DOHH2 (cell line): ENCODE measurements around the gene CCDC85C.

Experiments
- H3F3A ChIP-seq: fragments of 200-600 bp; sonication (generic), shearing (Covaris generic); 2 replicates; pipeline ENCODE4 v1.6.0; 2016; ENCODE audit warnings: antibody characterized with exemption, mild to moderate bottlenecking; ENCODE audit not compliant: control insufficient read depth, insufficient read depth
- H3K27ac ChIP-seq: fragments of 200-600 bp; sonication (generic); 2 replicates; pipeline ENCODE4 v1.5.1; 2014; ENCODE audit warnings: low read depth, mild to moderate bottlenecking, low read length, moderate library complexity
- H3K27me3 ChIP-seq: fragments of 200-600 bp; sonication (generic); 2 replicates; pipeline ENCODE4 v1.6.1; 2014; ENCODE audit warnings: mild to moderate bottlenecking, low read length, mixed read lengths; ENCODE audit not compliant: control insufficient read depth
- H3K36me3 ChIP-seq: fragments of 200-600 bp; sonication (generic); 2 replicates; pipeline ENCODE4 v1.6.1; 2014; ENCODE audit warnings: mild to moderate bottlenecking, low read length, moderate library complexity, mixed read lengths; ENCODE audit not compliant: control insufficient read depth
- H3K4me1 ChIP-seq: fragments of 200-600 bp; sonication (generic); 2 replicates; pipeline ENCODE4 v1.6.1; 2014; ENCODE audit warnings: mild to moderate bottlenecking, low read length, mixed read lengths; ENCODE audit not compliant: control insufficient read depth
- H3K4me2 ChIP-seq: fragments of 200-600 bp; sonication (generic); 2 replicates; pipeline ENCODE4 v1.6.0; 2014; ENCODE audit warnings: mild to moderate bottlenecking, low read length, moderate library complexity
- H3K4me3 ChIP-seq: fragments of 200-600 bp; sonication (generic); 2 replicates; pipeline ENCODE4 v1.5.1; 2014; ENCODE audit warnings: mild to moderate bottlenecking, low read length, mixed read lengths
- H3K79me2 ChIP-seq: fragments of 200-600 bp; sonication (generic); 2 replicates; pipeline ENCODE4 v1.6.1; 2014; ENCODE audit warnings: mild to moderate bottlenecking, low read length, mixed read lengths; ENCODE audit not compliant: control insufficient read depth
- H3K9me2 ChIP-seq: fragments of 200-600 bp; sonication (generic); replicated peaks from 2 replicates; pipeline ENCODE4 v1.6.1; 2014; ENCODE audit warnings: mild to moderate bottlenecking, low read length, mixed read lengths; ENCODE audit not compliant: control insufficient read depth
- H3K9me3 ChIP-seq: fragments of 200-600 bp; sonication (generic); 2 replicates; pipeline ENCODE4 v1.6.1; 2014; ENCODE audit warnings: antibody characterized with exemption, low read length, mixed read lengths; ENCODE audit not compliant: control insufficient read depth, insufficient read depth
- H4K20me1 ChIP-seq: fragments of 200-600 bp; sonication (generic); 2 replicates; pipeline ENCODE4 v1.6.0; 2014; ENCODE audit warnings: low read depth, mild to moderate bottlenecking, antibody characterized with exemption, low read length, moderate library complexity; ENCODE audit not compliant: control insufficient read depth, insufficient read depth
- CTCF ChIP-seq: fragments of 200-600 bp; sonication (generic); IDR thresholded peaks from one replicate; pipeline ENCODE4 v1.5.1; 2014; ENCODE audit warnings: antibody characterized with exemption, mild to moderate bottlenecking, low read depth, low read length; ENCODE audit not compliant: poor library complexity, severe bottlenecking
- EZH2phosphoT487 ChIP-seq: fragments of 200-600 bp; sonication (generic); IDR thresholded peaks from 2 replicates; pipeline ENCODE4 v1.6.1; 2017; ENCODE audit warnings: borderline replicate concordance, mild to moderate bottlenecking, antibody characterized with exemption, low read length, moderate library complexity, mixed read lengths

The CCDC85C gene

GRCh38 chr14:99636487-99636886, 32.5 kb upstream of the CCDC85C start:
- H3K4me1 ChIP-seq: no peaks in the 10 kb centered on the region
- no peak for TF ChIP-seq EZH2phosphoT487
- TF ChIP-seq CTCF: no peak
- no peaks in the 10 kb centered on the region for H4K20me1 ChIP-seq
- H3K4me2 ChIP-seq: no peak overlapping the region
- H3K36me3 ChIP-seq: no peaks in the 10 kb centered on the region
- H3K79me2 ChIP-seq: no peaks in the 10 kb centered on the region
- H3K27me3 ChIP-seq: no peaks in the 10 kb centered on the region
- H3K9me2 ChIP-seq: no peaks in the 10 kb centered on the region
- H3K27ac ChIP-seq: no peak overlapping the region
- H3F3A ChIP-seq: no peaks in the 10 kb centered on the region
- H3K9me3 ChIP-seq: no peaks in the 10 kb centered on the region
- no peak overlapping the region for H3K4me3 ChIP-seq

GRCh38 chr14:99635116-99635515, 31.1 kb upstream of the CCDC85C start:
- H4K20me1 ChIP-seq: no peaks in the 10 kb centered on the region
- H3K9me3 ChIP-seq: no peaks in the 10 kb centered on the region
- no peaks in the 10 kb centered on the region for H3K4me1 ChIP-seq
- H3K27ac ChIP-seq: no peak overlapping the region
- H3F3A ChIP-seq: no peaks in the 10 kb centered on the region
- no peaks in the 10 kb centered on the region for H3K27me3 ChIP-seq
- no peaks in the 10 kb centered on the region for H3K36me3 ChIP-seq
- H3K4me3 ChIP-seq: no peak overlapping the region
- no peak for TF ChIP-seq CTCF
- TF ChIP-seq EZH2phosphoT487: no peak
- no peaks in the 10 kb centered on the region for H3K79me2 ChIP-seq
- no peak overlapping the region for H3K4me2 ChIP-seq
- H3K9me2 ChIP-seq: no peaks in the 10 kb centered on the region

- H3K36me3 ChIP-seq: no peaks in the 10 kb centered on the region
- no peaks in the 10 kb centered on the region for H3K79me2 ChIP-seq
- no peak overlapping the region for H3K4me3 ChIP-seq
- H4K20me1 ChIP-seq: no peaks in the 10 kb centered on the region
- no peaks in the 10 kb centered on the region for H3K9me2 ChIP-seq
- H3K27ac ChIP-seq: no peak overlapping the region
- H3F3A ChIP-seq: no peaks in the 10 kb centered on the region
- no peak overlapping the region for H3K4me2 ChIP-seq
- no peak for TF ChIP-seq EZH2phosphoT487
- no peak for TF ChIP-seq CTCF
- H3K4me1 ChIP-seq: no peaks in the 10 kb centered on the region
- no peaks in the 10 kb centered on the region for H3K9me3 ChIP-seq
- H3K27me3 ChIP-seq: no peaks in the 10 kb centered on the region
Measured at GRCh38 chr14:99634443-99634842, 30.4 kb upstream of the CCDC85C start.

- no peak for TF ChIP-seq EZH2phosphoT487
- no peak for TF ChIP-seq CTCF
- Histone ChIP-seq H3K4me2 (no peak overlapping the region), H3K79me2 (no peaks in the 10 kb centered on the region), H3K4me3 (no peak overlapping the region), H3K27me3 (no peaks in the 10 kb centered on the region), H3K9me2 (no peaks in the 10 kb centered on the region), H3K4me1 (no peaks in the 10 kb centered on the region), H3F3A (no peaks in the 10 kb centered on the region), H3K27ac (no peak overlapping the region), H4K20me1 (no peaks in the 10 kb centered on the region), H3K9me3 (no peaks in the 10 kb centered on the region), H3K36me3 (no peaks in the 10 kb centered on the region)
Measured at GRCh38 chr14:99633918-99634317, 29.9 kb upstream of the CCDC85C start.
